ENCODE data around the gene ANXA6. TPM values are rescaled to one million over a fixed set of nuclear protein-coding genes. Genes with fewer than 3 reads are reported as not detected.

Gene ANXA6
- total and polyA plus RNA-seq, 9 of the 15 experiments (the other 6 are each of a cell fraction or from before 2014, with no cell fraction given), result 0.70 to 13.2 (median 8.3) TPM

DNA sequence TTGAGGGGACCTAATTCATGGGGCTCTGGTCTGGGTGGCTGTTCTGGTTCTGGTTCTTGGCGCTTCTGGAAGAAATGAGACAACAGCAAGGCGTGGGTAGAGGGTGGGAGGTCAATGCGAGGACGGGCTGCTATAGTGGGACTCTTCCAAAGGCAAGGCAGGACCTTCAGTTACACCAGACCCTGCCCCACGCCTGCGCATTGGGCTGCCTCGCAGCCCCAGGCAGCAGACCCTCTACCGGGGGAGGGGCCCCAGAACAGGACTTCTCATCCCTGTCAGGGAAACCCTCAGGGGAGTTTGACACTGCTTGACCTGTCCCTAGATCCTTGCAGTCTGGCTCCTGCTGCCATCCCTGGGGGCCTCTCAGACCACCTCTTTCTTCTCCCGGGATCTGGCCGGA lies 47.8 kb upstream of the ANXA6 start:
- intact Hi-C loops (cut with micrococcal nuclease), result no loop called here
- no peak overlapping the region for H3K9ac ChIP-seq (ENCODE audit: insufficient read depth in 1 of 2, low read depth in 2 of 2, low read length in 2 of 2)
- WGBS (ENCODE audit: insufficient coverage, low coverage, missing lambda C conversion rate), result 45% methylated on average over 9 of the region's 10 CpGs
- no peaks in the 10 kb centered on the region for H3K36me3 ChIP-seq (ENCODE audit: control insufficient read depth, insufficient read depth, low read length)
- FAIRE-seq (no peak), DNase-seq (ENCODE audit: extremely low read depth in 1 of 4, low spot score in 3 of 4) (no peak), ATAC-seq (no peak)
- H3K27me3 ChIP-seq (ENCODE audit: control insufficient read depth in 2 of 2, insufficient read depth in 2 of 2, low read length in 2 of 2), result no peaks in the 10 kb centered on the region
- H3K4me2 ChIP-seq (ENCODE audit: insufficient read depth, low read length), result no peak overlapping the region
- H2AFZ ChIP-seq (ENCODE audit: low read depth, low read length), result no peak overlapping the region
- no peaks in the 10 kb centered on the region for H3K9me1 ChIP-seq (ENCODE audit: control insufficient read depth, insufficient read depth, low read length)
- BruUV-seq (replicated peaks), result no TSS peak
- H3K79me2 ChIP-seq (ENCODE audit: control insufficient read depth, insufficient read depth, low read length), result no peaks in the 10 kb centered on the region
- ChIA-PET CTCF (ENCODE audit: low intra/inter-chr PET ratio) (no interaction called here), POLR2A (interaction anchor here (0.7 to 0.9 kb wide), 3 partner anchors 8 to 75 kb away, joined by 3 to 4 read pairs (median 3); no protein-coding TSS in a partner anchor)
- no peaks in the 10 kb centered on the region for H4K20me1 ChIP-seq (replicated peaks; ENCODE audit: control insufficient read depth, insufficient read depth, low read length)
- in situ Hi-C loops (cut with MboI), result no loop called here
- H3K4me1 ChIP-seq (replicated peaks in 1 of 2; ENCODE audit: control insufficient read depth in 2 of 2, insufficient read depth in 2 of 2, low read length in 2 of 2), result peaks cover 7 to 12% of the 10 kb centered on the region in 2 experiments; a peak in 4 of 5 replicates
- no peak overlapping the region for H3K4me3 ChIP-seq
- no peak overlapping the region for H3K27ac ChIP-seq (ENCODE audit: extremely low read depth, low read depth, low read length)
- H3K9me3 ChIP-seq (replicated peaks; ENCODE audit: control insufficient read depth, insufficient read depth, low read depth, low read length), result no peaks in the 10 kb centered on the region
- no peak for TF ChIP-seq TEAD1 (CRISPR knock-in tag; IDR thresholded peaks at IDR 0.05)
- TF ChIP-seq, protein P1, sequence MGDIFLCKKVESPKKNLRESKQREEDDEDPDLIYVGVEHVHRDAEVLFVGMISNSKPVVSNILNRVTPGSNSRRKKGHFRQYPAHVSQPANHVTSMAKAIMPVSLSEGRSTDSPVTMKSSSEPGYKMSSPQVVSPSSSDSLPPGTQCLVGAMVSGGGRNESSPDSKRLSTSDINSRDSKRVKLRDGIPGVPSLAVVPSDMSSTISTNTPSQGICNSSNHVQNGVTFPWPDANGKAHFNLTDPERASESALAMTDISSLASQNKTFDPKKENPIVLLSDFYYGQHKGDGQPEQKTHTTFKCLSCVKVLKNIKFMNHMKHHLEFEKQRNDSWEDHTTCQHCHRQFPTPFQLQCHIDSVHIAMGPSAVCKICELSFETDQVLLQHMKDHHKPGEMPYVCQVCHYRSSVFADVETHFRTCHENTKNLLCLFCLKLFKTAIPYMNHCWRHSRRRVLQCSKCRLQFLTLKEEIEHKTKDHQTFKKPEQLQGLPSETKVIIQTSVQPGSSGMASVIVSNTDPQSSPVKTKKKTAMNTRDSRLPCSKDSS (IDR thresholded peaks at IDR 0.05; ENCODE audit: low read depth, partially characterized antibody), result no peak
- no peak for TF ChIP-seq RNF219 (CRISPR knock-in tag; IDR thresholded peaks at IDR 0.05)
- TF ChIP-seq ZNF778 (CRISPR knock-in tag; IDR thresholded peaks at IDR 0.05), result no peak
- TF ChIP-seq HNRNPLL (IDR thresholded peaks at IDR 0.05; ENCODE audit: low read depth, low read length, poor library complexity, severe bottlenecking), result no peak
- no peak for TF ChIP-seq PHF8 (IDR thresholded peaks at IDR 0.05; ENCODE audit: borderline replicate concordance, low read length)
- no peak for TF ChIP-seq CUX1 (CRISPR knock-in tag; IDR thresholded peaks at IDR 0.05)
- TF ChIP-seq TCF3 (CRISPR knock-in tag; IDR thresholded peaks at IDR 0.05), result no peak
- TF ChIP-seq STAT5A (IDR thresholded peaks at IDR 0.05; ENCODE audit: borderline replicate concordance, low read length), result no peak
- TF ChIP-seq ETV5 (CRISPR knock-in tag; IDR thresholded peaks at IDR 0.05; ENCODE audit: low read depth), result no peak
- TF ChIP-seq, protein P2, sequence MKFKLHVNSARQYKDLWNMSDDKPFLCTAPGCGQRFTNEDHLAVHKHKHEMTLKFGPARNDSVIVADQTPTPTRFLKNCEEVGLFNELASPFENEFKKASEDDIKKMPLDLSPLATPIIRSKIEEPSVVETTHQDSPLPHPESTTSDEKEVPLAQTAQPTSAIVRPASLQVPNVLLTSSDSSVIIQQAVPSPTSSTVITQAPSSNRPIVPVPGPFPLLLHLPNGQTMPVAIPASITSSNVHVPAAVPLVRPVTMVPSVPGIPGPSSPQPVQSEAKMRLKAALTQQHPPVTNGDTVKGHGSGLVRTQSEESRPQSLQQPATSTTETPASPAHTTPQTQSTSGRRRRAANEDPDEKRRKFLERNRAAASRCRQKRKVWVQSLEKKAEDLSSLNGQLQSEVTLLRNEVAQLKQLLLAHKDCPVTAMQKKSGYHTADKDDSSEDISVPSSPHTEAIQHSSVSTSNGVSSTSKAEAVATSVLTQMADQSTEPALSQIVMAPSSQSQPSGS (CRISPR knock-in tag; IDR thresholded peaks at IDR 0.05), result no peak
